Vagina (tissue), 2 donors: ENCODE data around the gene LMBRD1. TPM values are rescaled to one million over a fixed set of nuclear protein-coding genes. Genes with fewer than 3 reads are reported as not detected.
"Not testable (repeated sequence)": the region's sequence is repeated elsewhere in the genome, so short reads cannot be mapped to it uniquely, and the experiment has no call there.

Source experiments
- DNase-seq, 2 donors: peaks; one replicate each; pipeline ENCODE4 v3.0.0-alpha.2; 2017; ENCODE audit errors: extremely low spot score in 2 of 2
- H3K27ac ChIP-seq: fragments of 200-600 bp; sonication (generic); one replicate; pipeline ENCODE4 v1.5.1; 2019
- H3K27me3 ChIP-seq: fragments of 200-600 bp; sonication (generic); one replicate; pipeline ENCODE4 v1.5.1; 2019
- H3K36me3 ChIP-seq, 2 donors: fragments of 200-600 bp; sonication (generic); one replicate each; pipeline ENCODE4 v1.5.1; 2017 to 2019
- H3K4me1 ChIP-seq: fragments of 200-600 bp; sonication (generic); one replicate; pipeline ENCODE4 v1.5.1; 2019
- H3K4me3 ChIP-seq, 2 donors: fragments of 200-600 bp; sonication (generic); 1 replicate in 1 of 2; 2 replicates in 1 of 2; pipeline ENCODE4 v1.5.1; 2016 to 2019
- H3K9me3 ChIP-seq: fragments of 200-600 bp; sonication (generic); one replicate; pipeline ENCODE4 v1.5.1; 2019
- CTCF ChIP-seq, 3 experiments: fragments of 450-650 bp in 2 of 3; fragments of 200-600 bp in 1 of 3; sonication (generic) in 1 of 3; IDR thresholded peaks; one replicate each; pipeline ENCODE4 v1.5.1; 2017 to 2019; ENCODE audit warnings: antibody characterized with exemption in 3 of 3, mild to moderate bottlenecking in 2 of 3, moderate library complexity in 2 of 3
- POLR2A ChIP-seq, 2 donors: fragments of 450-650 bp; IDR thresholded peaks; one replicate each; pipeline ENCODE4 v1.6.1; 2017; ENCODE audit warnings: antibody characterized with exemption in 2 of 2, mild to moderate bottlenecking in 2 of 2, moderate library complexity in 2 of 2
- POLR2AphosphoS5 ChIP-seq, 2 donors: sonication (generic); formaldehyde crosslinking; IDR thresholded peaks; one replicate each; pipeline ENCODE4 v1.9.0; 2017; ENCODE audit warnings: antibody characterized with exemption in 2 of 2, mild to moderate bottlenecking in 2 of 2, low read depth in 1 of 2; ENCODE audit not compliant: insufficient read depth in 1 of 2
- intact Hi-C: fragments of 100-400 bp; cut with DNase I; formaldehyde crosslinking; loops from one replicate; pipeline ENCODE4 v1.15.1; 2023
- total RNA-seq: library from RNA; depleted of rRNA; stranded (reverse); fragments of >200 nt; gene quantifications from one replicate; pipeline ENCODE4 v1.2.3, GENCODE V29; 2016

LMBRD1 gene
- total RNA-seq, 1 donor from 2014 or later: 36.6 TPM

DNA sequence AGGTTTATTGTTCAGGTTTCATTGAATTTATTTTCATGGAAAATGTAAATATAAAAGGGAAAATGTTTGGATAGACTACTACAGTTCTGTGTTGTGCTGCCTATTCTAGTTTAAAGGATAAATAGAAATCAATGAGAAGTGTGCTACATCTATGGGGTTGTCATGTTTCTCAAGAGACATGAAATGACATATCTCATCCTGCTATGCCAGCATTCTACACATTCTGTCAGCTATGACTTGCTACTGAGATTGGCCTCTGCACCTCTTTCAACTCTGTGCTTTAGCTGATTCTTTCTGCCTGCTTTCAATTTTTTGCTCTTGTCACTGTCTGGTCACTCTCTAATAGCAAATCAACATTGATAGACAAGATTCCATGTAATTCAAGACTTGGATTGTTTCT is 35.7 kb upstream of the LMBRD1 start:
- H3K27ac ChIP-seq: no peak overlapping the region
- H3K9me3 ChIP-seq: no peaks in the 10 kb centered on the region
- no peak overlapping the region for H3K4me3 ChIP-seq
- no peak for DNase-seq
- H3K4me1 ChIP-seq: no peaks in the 10 kb centered on the region
- H3K27me3 ChIP-seq: no peaks in the 10 kb centered on the region
- intact Hi-C loops: no loop called here
- no peaks in the 10 kb centered on the region for H3K36me3 ChIP-seq
- TF ChIP-seq POLR2A (IDR thresholded peaks at IDR 0.05) (no peak), POLR2AphosphoS5 (IDR thresholded peaks at IDR 0.05; ENCODE audit: insufficient read depth in 1 of 2, low read depth in 1 of 2) (no peak), CTCF (IDR thresholded peaks at IDR 0.05) (no peak)

GRCh38 chr6:69827276-69827893 is 30.6 kb upstream of the LMBRD1 start:
- DNase-seq: no peak
- Histone ChIP-seq H3K9me3 (no peaks in the 10 kb centered on the region), H3K27me3 (no peaks in the 10 kb centered on the region), H3K4me3 (no peak overlapping the region), H3K27ac (no peak overlapping the region), H3K36me3 (no peaks in the 10 kb centered on the region), H3K4me1 (no peaks in the 10 kb centered on the region)
- TF ChIP-seq POLR2A (IDR thresholded peaks at IDR 0.05) (no peak), CTCF (IDR thresholded peaks at IDR 0.05) (no peak), POLR2AphosphoS5 (IDR thresholded peaks at IDR 0.05; ENCODE audit: insufficient read depth in 1 of 2, low read depth in 1 of 2) (no peak)
- intact Hi-C loops: no loop called here

GRCh38 chr6:69825904-69826303 is 29.1 kb upstream of the LMBRD1 start:
- Histone ChIP-seq H3K27ac (no peak overlapping the region), H3K36me3 (no peaks in the 10 kb centered on the region), H3K4me1 (no peaks in the 10 kb centered on the region), H3K4me3 (no peak overlapping the region), H3K27me3 (no peaks in the 10 kb centered on the region), H3K9me3 (no peaks in the 10 kb centered on the region)
- no peak for DNase-seq
- intact Hi-C loops: no loop called here
- TF ChIP-seq CTCF (IDR thresholded peaks at IDR 0.05) (no peak), POLR2AphosphoS5 (IDR thresholded peaks at IDR 0.05; ENCODE audit: insufficient read depth in 1 of 2, low read depth in 1 of 2) (no peak), POLR2A (IDR thresholded peaks at IDR 0.05) (no peak)

GRCh38 chr6:69824355-69824754 is 27.5 kb upstream of the LMBRD1 start:
- H3K4me3 ChIP-seq, intact Hi-C loops, H3K4me1 ChIP-seq, H3K9me3 ChIP-seq, H3K27ac ChIP-seq, H3K36me3 ChIP-seq, H3K27me3 ChIP-seq, DNase-seq: not testable (repeated sequence)

DNA sequence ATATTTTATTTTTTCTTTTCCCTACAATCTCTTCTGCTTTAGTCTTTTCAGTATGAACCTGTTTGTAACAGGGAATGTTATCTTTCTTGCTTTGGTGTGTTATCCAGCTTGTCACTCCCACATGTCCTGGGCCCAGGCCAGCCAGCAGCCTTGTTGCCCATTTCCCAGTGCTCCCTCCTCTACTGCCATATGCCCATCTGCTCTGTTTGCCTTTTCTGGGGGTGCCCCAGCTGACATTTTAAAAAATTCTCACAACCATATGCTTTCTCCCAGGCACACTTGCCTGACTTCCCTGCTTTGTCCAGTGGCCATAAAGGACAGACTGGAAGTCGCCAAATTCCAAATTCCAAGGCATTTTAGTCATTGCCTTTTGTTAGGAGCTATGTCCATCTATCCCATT is 23.6 kb upstream of the LMBRD1 start:
- Histone ChIP-seq H3K4me3 (no peak overlapping the region), H3K9me3 (no peaks in the 10 kb centered on the region), H3K27ac (no peak overlapping the region), H3K27me3 (no peaks in the 10 kb centered on the region), H3K36me3 (no peaks in the 10 kb centered on the region), H3K4me1 (no peaks in the 10 kb centered on the region)
- no peak for TF ChIP-seq POLR2A (IDR thresholded peaks at IDR 0.05)
- no peak for TF ChIP-seq POLR2AphosphoS5 (IDR thresholded peaks at IDR 0.05; ENCODE audit: insufficient read depth in 1 of 2, low read depth in 1 of 2)
- no peak for TF ChIP-seq CTCF (IDR thresholded peaks at IDR 0.05)
- intact Hi-C loops: no loop called here
- no peak for DNase-seq
